Transverse colon (tissue), 4 donors: ENCODE results near the gene PAX7. TPM values are rescaled to one million over a fixed set of nuclear protein-coding genes. Genes with fewer than 3 reads are reported as not detected.

Experiments used
- DNase-seq: peaks from one replicate; pipeline ENCODE4 v3.0.0-alpha.2; 2019
- H3K27ac ChIP-seq, 4 donors: fragments of 200-600 bp; sonication (generic); 2 replicates each; pipeline ENCODE4 v1.5.1; 2016 to 2018; ENCODE audit warnings: inconsistent platforms in 4 of 4
- H3K27me3 ChIP-seq: fragments of 200-600 bp; sonication (generic); 2 replicates; pipeline ENCODE4 v1.5.1; 2017; ENCODE audit warnings: inconsistent platforms
- H3K36me3 ChIP-seq, 4 donors: fragments of 200-600 bp; sonication (generic); 2 replicates each; pipeline ENCODE4 v1.5.1; 2017 to 2019; ENCODE audit warnings: inconsistent platforms in 4 of 4
- H3K4me1 ChIP-seq, 4 donors: fragments of 200-600 bp; sonication (generic); 2 replicates each; pipeline ENCODE4 v1.5.1; 2017 to 2020; ENCODE audit warnings: inconsistent platforms in 4 of 4
- H3K4me3 ChIP-seq, 4 donors: fragments of 200-600 bp; sonication (generic); 1 replicate in 1 of 4; 2 replicates in 3 of 4; pipeline versions ENCODE4 v1.5.1 to v1.6.1; 2017 to 2019; ENCODE audit warnings: inconsistent platforms in 4 of 4
- H3K9me3 ChIP-seq, 2 donors: fragments of 200-600 bp; sonication (generic); 2 replicates each; pipeline ENCODE4 v1.5.1; 2017 to 2019; ENCODE audit warnings: inconsistent platforms in 2 of 2
- EP300 ChIP-seq: sonication (generic); formaldehyde crosslinking; IDR thresholded peaks from one replicate; pipeline ENCODE4 v1.6.1; 2017; ENCODE audit warnings: antibody characterized with exemption, low read depth
- POLR2A ChIP-seq: fragments of 450-650 bp; IDR thresholded peaks from one replicate; pipeline ENCODE4 v1.6.1; 2016; ENCODE audit warnings: antibody characterized with exemption, mild to moderate bottlenecking, moderate library complexity
- POLR2AphosphoS5 ChIP-seq, 3 donors: sonication (generic); formaldehyde crosslinking; IDR thresholded peaks; one replicate each; pipeline ENCODE4 v1.6.1; 2016; ENCODE audit warnings: antibody characterized with exemption in 3 of 3
- WGBS, 2 donors: methylation state at CpG; one replicate each; pipeline ENCODE4 v1.1.5; 2018; ENCODE audit warnings: low coverage in 1 of 2; 5-methylcytosine and 5-hydroxymethylcytosine counted together
- in situ Hi-C, 4 donors: fragments of 200-750 bp; cut with MboI; loops; one replicate each; pipeline versions ENCODE4 v1.15.0 to v1.15.1; 2017; ENCODE audit warnings: low sequenced_read_pairs in 3 of 4, low pct_ligation_motif_present in 1 of 4, low pct_unique_long_range_greater_than_20kb in 1 of 4
- intact Hi-C: fragments of 100-400 bp; cut with DNase I; formaldehyde crosslinking; loops from one replicate; pipeline ENCODE4 v1.15.1; 2023; ENCODE audit warnings: low total_unique reads
- total RNA-seq, 4 donors: library from RNA; depleted of rRNA; stranded (reverse); fragments of >200 nt; gene quantifications; one replicate each; pipeline ENCODE4 v1.1.0, GENCODE V29; 2016
- TF ChIP-seq, protein P1 (sequence below), 5 experiments: fragments of 200-600 bp in 3 of 5; fragments of 450-650 bp in 2 of 5; sonication (generic) in 3 of 5; IDR thresholded peaks; 1 replicate in 2 of 5; 2 replicates in 3 of 5; pipeline ENCODE4 v1.5.1; 2016 to 2017; ENCODE audit warnings: antibody characterized with exemption in 5 of 5, inconsistent platforms in 3 of 5, mild to moderate bottlenecking in 2 of 5, moderate library complexity in 1 of 5

PAX7 gene
- total RNA-seq, 4 donors from 2014 or later: not detected

DNA sequence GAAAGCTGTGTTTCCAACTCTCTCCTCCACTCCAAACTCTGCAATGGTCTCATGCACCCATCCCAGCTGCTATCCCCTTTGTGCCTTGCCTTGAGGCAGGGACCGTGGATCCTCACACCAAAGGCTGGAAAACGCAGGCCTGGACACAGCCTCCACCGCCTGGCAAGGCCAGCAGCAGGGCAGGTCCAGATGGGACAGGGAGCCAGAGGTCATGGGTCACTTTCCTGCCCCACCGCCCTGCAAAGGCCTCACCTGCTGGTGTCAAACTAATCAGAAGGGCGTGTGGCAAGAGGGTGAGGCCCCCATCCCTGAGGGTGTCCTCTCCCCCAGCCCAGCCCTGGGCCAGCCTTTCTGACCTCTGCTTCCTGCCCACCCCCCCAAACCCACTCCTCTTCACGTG, 106.3 kb downstream of the PAX7 start:
- no peak for DNase-seq
- Histone ChIP-seq H3K9me3 (no peaks in the 10 kb centered on the region), H3K36me3 (no peaks in the 10 kb centered on the region), H3K27me3 (peaks cover 39% of the 10 kb centered on the region), H3K4me1 (no peaks in the 10 kb centered on the region), H3K4me3 (no peak overlapping the region), H3K27ac (no peak overlapping the region)
- in situ Hi-C loops (no loop called here), intact Hi-C loops (no loop called here)
- TF ChIP-seq POLR2A: no peak
- TF ChIP-seq, protein P1, sequence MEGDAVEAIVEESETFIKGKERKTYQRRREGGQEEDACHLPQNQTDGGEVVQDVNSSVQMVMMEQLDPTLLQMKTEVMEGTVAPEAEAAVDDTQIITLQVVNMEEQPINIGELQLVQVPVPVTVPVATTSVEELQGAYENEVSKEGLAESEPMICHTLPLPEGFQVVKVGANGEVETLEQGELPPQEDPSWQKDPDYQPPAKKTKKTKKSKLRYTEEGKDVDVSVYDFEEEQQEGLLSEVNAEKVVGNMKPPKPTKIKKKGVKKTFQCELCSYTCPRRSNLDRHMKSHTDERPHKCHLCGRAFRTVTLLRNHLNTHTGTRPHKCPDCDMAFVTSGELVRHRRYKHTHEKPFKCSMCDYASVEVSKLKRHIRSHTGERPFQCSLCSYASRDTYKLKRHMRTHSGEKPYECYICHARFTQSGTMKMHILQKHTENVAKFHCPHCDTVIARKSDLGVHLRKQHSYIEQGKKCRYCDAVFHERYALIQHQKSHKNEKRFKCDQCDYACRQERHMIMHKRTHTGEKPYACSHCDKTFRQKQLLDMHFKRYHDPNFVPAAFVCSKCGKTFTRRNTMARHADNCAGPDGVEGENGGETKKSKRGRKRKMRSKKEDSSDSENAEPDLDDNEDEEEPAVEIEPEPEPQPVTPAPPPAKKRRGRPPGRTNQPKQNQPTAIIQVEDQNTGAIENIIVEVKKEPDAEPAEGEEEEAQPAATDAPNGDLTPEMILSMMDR (IDR thresholded peaks at IDR 0.05): no peak
- TF ChIP-seq POLR2AphosphoS5 (IDR thresholded peaks at IDR 0.05): no peak
- TF ChIP-seq EP300: no peak
- WGBS, 2 donors: 20 to 68% methylated on average over 1 to 5 of the region's 6 CpGs

DNA sequence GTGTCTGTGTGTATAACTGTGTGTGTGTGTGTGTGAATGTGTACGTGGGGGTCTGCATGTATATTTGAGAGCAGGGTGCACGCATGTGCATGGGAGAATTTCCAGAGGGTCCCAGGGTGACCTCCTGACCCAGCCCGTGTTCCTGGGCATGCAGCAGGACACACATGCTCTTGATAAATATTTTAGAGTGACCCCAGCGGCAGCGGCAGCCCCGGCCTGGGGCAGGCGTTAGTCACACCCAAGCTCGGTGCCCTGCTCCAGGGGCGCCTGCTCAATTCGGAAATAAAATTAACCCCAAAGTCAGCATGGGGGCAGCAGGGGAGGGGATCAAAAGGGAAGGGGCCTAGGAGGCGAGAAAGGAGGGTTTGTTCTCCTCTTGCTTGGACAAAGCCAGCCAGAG, 107.5 kb downstream of the PAX7 start:
- in situ Hi-C loops: no loop called here
- Histone ChIP-seq H3K36me3 (no peaks in the 10 kb centered on the region), H3K4me1 (no peaks in the 10 kb centered on the region), H3K27me3 (peaks cover 29% of the 10 kb centered on the region), H3K9me3 (no peaks in the 10 kb centered on the region), H3K27ac (no peak overlapping the region), H3K4me3 (no peak overlapping the region)
- no peak for DNase-seq
- 56 to 73% methylated on average over 3 to 11 of the region's 11 CpGs for WGBS, 2 donors
- TF ChIP-seq, protein P1 (IDR thresholded peaks at IDR 0.05): no peak
- TF ChIP-seq POLR2A (no peak), POLR2AphosphoS5 (IDR thresholded peaks at IDR 0.05) (no peak), EP300 (no peak)
- intact Hi-C loops: no loop called here

DNA sequence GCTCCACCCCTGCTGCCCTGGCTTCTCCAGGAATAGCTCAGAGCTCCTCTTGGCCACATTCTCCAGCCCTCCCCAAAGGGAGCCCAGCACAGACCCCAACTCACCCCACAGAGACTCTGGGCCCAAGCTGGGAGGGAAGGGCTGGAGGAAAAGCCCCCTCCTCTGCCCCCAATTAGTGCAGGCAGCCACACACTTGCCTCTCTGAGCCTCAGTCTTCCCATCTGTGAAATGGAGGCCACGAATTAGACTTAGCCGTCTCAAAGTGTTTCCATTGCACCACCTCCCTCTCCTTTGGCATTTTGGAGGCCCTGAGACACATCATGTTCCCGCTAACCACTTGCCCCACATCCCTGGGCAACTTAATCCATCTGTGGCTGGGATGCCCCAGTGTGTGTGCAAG, 108.0 kb downstream of the PAX7 start:
- Histone ChIP-seq H3K4me1 (no peaks in the 10 kb centered on the region), H3K27ac (no peak overlapping the region), H3K9me3 (no peaks in the 10 kb centered on the region), H3K4me3 (no peak overlapping the region), H3K36me3 (no peaks in the 10 kb centered on the region), H3K27me3 (peaks cover 24% of the 10 kb centered on the region)
- no peak for DNase-seq
- TF ChIP-seq POLR2AphosphoS5 (IDR thresholded peaks at IDR 0.05) (no peak), EP300 (no peak), POLR2A (no peak)
- TF ChIP-seq, protein P1 (IDR thresholded peaks at IDR 0.05): no peak
- in situ Hi-C loops: no loop called here
- 83 to 93% methylated on average over 3 of the region's 3 CpGs for WGBS, 2 donors
- intact Hi-C loops: no loop called here

DNA sequence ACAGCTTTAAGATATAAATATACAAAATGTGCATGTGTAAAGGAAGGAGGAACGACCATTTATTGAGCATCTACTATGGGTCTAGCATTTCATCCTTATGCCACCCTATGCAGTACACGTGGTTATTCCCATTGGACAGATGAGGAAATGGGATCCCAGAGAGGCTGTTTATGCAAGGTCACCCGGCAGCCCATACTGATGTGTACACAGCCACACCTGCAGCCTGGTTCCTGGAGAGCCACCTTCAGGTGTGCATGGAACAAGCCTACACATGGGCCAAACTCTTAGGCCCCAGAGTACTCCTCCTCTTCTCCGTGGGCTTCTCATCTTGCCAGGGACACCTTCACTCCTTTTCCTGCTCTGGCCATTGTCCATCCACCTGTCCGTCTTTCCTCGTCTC, 108.8 kb downstream of the PAX7 start:
- 52 to 60% methylated on average over 1 to 6 of the region's 6 CpGs for WGBS, 2 donors

More for the DNA sequence above, 108.8 kb downstream of the PAX7 start:
- no peak for DNase-seq
- Histone ChIP-seq H3K27ac (no peak overlapping the region), H3K36me3 (no peaks in the 10 kb centered on the region), H3K27me3 (peaks cover 23% of the 10 kb centered on the region), H3K9me3 (no peaks in the 10 kb centered on the region), H3K4me3 (no peak overlapping the region), H3K4me1 (no peaks in the 10 kb centered on the region)
- intact Hi-C loops: no loop called here
- in situ Hi-C loops: no loop called here
- TF ChIP-seq POLR2AphosphoS5 (IDR thresholded peaks at IDR 0.05) (no peak), POLR2A (no peak), EP300 (no peak)
- TF ChIP-seq, protein P1 (IDR thresholded peaks at IDR 0.05): no peak
